Right forelimb (tissue), 1 donor: ENCODE measurements around the gene PTGES.

Source experiments
- DNase-seq: peaks from one replicate; pipeline ENCODE4 v3.0.0-alpha.2; 2018

Gene PTGES

DNA sequence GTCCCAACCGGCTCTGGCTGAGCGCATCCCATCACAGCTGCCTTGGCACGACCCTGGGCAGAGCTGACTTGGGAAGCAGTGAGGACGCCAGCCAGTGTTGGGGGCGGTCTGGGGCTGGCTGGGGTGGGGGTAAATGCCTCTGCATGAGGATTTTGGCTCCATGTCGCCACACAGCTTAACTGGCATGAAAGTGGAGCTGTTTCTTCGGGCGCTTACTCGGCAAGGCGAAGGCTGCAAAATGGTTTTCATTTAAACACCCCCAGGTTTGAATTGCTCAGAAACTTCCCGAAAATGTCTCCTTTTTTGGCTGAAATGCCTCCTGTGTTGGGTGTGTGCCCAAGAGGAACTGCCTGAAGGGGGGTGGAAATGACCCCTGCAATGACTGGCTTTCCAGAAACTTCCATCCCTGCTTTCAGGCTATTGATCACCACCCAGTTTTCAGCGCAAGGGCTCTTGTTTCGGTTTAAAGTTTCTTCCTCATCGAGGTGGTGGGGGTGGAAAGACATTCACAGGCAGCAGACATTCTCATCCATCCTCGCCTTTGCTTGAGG is 38.3 kb downstream of the PTGES start:
- DNase-seq = peak; percentile 73

DNA sequence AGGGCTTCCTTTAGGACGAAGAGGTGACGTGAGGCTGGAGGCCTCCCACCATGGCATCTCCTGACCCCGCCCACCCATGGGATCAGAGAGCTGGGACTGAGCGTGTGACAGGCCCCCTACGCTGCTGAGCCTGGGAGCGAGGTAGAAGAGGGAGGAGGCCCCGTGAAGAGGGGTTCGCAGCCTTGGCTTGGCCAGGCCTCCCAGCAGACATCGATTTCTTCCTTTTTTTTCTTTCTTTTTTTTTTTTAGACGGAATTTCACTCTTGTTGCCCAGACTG is 39.5 kb downstream of the PTGES start:
- DNase-seq = no peak

DNA sequence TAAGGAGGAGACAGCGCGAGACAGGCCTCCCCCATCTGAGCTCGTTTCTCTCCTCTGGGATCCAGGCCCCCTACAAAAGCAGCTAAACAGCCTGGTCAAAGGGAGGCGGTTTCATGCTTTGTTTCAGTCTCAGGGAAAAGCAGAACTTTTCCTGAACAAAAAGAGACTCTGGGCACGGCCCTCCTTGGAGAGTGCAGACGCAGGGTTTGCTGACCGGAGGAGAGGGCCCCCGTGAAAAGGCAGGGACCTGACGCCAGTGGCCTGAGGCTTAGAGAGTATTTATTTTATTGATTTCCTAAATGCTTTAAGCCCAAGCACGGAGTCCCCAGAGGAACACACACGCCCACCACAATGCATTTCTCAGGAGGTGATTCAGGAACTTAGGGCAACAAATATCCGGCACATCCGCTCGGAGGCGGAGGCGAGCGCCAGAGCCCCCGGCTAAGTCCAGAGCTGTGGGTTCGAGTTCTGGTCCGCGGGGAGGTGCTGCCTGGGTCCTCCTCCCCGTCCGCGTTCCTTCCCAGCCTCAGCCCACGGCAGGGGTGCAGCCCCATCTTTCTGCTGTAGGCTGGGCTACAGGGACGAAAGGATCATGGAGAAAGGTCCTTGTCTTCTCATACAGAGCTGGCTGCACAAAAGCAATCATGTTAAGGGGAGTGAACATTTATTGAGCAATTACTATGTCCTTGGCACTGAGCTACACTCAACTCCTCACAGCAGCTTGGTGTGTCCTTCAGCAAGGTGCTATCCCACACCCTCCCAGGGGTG is 40.0 kb downstream of the PTGES start:
- DNase-seq = peak; percentile 58

DNA sequence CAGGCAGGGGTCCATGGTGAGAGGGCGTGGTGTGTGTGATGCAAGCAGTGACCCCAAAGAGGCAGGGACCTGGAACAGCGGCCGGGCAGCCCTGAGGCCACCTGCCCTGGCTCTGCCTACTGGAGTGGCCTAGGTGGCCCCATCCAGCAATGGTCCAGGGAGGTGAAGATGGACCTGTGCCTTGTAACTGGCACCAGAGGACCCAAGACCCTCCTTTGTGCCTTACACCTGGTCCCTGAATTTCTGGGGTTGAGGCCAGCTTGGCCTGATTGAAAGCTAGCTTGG is 42.7 kb downstream of the PTGES start:
- DNase-seq = no peak

DNA sequence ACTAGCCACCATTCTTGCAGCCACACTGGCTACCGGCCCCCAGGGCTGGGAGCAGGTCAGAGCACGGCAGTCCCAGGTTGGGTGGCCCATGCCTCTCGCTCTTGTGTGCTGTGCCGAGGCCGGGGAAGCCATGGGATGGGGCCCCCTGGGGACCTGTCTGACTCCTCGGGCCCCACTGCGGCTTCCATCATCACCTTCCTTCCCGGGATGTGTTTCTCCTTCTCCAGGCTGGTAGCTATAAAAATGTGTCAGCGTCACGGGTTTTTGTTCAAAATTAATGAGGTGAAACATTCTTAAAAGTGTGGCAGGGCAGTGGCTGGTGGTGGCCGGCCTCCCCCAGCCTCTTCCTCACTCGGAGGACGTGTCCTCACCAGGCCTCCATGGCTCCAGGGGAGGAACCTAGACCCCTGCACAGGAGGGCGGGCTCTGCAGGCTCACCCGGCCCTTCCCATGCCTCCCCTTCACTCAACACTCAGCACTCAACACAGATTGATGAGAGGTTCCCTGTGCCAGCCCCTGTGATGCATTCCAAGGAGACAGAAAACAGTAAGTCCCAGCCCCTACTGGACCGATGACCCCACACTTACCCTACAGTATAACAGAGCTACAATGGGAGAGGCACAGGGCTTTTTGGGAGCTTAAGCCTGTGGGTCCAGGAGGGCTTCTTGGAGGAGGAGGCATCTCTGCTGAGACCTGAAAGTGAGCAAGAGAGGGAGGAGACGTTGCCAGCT is 43.2 kb downstream of the PTGES start:
- DNase-seq = no peak

DNA sequence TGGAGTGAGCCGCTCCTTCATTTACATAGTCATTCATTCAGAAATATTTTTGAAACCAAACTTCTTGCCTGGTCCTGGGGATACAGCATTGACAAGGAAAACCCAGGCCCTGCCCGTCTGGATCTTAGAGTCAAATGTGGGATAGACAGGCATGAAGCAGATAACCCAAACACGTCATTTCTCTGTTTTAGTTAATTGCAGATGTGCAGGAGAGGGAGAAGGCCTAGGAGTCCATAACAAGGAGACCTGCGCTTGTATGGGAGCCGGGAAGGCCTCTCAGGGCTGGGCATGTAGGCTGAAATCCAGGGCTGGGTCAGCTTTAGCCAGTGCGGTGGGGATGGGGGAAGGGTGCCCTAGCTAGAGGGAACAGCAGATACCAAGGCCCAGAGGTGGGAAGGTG is 44.0 kb downstream of the PTGES start:
- no peak for DNase-seq

DNA sequence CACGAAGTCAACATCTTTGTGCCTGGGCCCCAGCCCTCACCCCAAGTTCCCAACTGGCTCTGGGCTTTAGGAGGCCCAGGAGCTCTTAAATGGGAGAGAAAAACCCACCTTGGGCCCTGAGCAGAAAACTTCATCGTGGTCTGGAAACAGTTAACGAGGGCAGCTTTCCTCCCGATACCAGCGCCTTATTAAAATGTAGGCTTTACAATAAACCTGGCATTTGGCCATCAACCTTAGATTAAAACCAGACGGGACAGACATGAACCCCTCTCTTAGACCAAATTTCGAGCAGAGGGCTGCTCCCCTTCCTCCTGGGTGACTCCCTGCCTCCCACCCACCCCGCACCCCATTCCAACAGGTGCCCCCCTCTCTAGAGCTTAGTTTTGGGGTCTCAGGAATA is 48.0 kb downstream of the PTGES start:
- no peak for DNase-seq

DNA sequence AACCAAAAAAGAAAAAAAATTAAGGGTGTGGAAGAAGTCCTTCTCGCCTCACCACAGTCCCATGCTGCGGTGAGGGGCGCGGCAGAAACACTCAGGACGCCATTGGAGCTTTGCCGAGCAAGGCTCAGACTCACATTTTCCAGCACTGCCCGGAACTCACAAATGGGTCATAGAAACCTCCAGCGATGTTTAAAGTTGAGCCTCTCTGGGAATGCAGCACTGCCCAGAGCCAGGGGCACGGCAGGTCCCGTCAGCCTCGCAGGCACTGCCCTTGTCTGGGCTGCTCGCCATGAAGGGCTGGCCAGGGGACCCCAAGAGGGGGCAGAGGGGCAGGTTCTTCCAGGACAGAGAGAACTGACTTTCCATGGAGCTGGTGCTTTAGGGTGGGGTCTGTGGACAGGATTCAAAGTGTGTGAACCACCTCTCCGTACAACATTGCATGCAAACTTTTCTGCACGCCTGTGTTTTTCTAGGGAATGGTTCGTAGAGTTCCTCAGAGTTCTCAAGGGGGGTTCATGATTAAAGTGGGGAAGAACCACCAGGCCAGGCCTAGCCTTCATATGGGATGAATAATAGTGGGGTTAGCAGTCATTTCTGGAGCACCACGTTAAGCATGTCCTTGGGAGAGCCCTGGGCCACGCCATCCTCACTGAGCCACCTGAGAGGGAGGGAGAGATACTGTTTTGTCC is 49.0 kb downstream of the PTGES start:
- peak; percentile 82 for DNase-seq

DNA sequence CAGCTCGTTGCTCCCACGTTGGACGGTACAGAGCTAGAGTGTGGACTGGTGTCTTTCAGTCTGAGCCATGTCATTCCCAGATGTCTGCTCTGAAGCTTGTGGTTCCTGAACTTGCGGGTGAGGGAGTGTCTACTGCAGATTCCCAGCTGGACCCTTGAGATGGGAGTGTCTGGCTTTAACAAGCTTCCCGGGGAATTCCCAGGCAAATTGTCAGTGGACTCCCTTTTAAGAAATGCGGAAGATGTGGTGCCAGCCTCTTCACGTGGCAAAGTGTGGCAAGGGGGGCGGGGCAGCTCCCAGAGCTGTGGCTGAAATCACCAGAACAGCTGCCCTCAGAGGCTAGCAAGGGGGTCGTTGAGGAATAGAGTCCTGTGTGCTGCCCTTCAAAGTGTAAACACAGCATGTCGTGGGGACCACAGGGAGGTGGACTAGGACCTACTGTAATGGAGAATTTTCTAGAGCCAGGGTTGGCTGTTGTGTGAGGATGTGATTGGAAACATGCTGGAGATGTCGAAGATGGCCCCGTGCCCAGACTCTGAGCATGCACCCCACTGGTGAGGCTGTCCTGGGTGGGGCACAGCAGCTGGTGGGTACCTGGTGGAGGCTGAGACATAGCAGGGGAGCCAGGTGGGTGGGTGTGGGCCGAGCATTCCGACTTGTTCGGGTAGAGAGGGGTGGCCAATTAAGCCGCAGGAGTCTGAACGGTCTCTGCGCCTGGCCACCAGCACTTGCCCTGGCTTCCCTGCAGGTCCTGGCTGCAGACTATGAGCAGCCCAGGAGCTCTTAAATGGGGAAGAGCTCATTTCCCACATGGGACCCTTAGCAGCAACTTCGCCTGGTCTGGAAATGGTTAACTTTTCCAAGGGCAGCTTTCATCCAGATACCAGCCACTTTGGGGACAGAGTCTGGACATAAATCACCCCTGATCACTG is 50.0 kb downstream of the PTGES start:
- DNase-seq = peak; percentile 61

DNA sequence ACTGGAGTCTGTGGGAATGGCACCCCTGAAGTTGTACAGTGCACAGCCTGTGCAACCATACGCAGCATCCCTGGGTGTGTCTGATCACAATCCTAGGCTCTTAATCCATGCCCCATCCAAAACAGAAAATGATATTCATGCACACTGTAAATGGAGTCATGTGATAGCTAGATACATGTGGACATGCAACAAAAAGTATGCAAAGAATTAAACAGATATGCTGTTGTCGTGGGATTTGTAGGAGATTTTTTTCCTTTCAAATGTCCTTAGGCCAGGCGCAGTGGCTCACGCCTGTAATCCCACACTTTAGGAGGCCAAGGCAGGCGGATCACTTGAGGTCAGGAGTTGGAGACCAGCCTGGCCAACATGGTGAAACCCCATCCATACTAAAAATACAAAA is 51.3 kb downstream of the PTGES start:
- DNase-seq = no peak

DNA sequence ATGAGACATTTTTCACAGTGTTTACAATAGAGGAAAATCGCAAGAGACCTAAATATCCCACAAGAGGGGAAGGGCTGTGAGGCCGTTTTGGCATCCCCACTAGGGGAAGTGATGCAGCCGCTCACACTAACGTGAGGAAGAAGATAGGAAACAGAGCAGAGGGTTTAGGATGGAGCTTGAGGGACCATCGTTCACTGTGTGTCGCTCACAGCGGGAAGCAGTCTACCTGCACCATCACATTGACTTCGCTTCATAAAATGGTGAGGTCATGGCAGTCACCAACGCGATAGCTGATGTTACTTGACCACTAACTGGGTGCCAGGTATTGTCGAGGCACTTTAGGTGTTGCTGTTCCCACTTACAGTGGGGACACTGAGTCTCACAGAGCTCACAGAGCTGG is 51.8 kb downstream of the PTGES start:
- no peak for DNase-seq

DNA sequence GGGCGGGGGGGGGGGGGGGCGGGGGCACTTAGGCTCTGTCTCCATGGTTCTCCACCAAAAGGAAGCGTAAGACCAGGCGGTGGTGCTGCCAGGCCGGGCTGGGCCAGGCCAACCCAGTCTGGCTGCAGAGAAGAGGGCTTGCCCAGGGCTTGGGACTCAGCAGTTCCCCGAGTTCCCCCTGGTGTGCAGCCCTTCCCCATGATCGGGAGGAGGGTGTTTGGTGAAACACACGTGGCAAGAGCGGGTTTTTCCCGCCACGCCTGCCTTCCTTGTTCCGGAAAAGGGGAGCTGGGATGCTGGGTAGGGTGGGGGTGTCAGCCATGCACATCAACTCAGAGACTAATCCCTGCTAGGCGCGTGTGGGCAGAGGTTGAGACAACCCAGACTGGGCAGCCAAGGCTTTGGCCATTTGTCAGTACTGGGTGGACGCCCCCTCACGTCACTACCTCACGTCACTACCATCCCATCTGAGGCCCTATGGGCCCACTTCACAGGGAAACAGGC is 54.5 kb downstream of the PTGES start:
- DNase-seq = no peak

DNA sequence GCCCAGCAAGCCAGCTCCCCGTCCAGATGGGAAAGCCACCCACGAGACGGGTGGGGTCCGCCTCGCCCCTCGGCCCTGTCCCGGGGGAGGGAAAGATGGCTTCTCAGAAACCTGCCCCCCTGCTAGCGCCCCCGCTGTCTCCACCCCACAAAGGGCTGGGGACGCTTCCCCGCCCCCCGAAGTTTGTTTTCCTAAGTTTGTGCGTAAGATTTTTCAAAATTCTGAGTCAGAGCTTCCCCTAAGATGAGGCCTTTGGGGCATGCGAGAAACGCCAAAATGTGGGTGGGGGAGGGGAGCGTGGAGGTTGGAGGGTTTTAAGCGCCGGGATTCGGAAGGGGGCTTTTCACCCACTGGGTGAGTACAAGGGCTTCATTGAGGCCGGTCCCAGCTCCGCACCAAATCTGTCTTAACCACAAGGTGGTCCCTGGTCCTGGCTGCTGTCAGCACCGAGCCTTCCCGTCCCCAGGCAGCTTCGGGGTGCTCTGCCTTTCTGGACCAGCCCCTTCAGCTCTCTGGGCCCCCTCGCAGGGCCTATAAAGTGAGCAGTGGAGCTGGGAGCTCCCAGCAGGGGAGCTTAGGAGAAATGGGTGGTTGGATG is 55.1 kb downstream of the PTGES start:
- peak; percentile 79 for DNase-seq

DNA sequence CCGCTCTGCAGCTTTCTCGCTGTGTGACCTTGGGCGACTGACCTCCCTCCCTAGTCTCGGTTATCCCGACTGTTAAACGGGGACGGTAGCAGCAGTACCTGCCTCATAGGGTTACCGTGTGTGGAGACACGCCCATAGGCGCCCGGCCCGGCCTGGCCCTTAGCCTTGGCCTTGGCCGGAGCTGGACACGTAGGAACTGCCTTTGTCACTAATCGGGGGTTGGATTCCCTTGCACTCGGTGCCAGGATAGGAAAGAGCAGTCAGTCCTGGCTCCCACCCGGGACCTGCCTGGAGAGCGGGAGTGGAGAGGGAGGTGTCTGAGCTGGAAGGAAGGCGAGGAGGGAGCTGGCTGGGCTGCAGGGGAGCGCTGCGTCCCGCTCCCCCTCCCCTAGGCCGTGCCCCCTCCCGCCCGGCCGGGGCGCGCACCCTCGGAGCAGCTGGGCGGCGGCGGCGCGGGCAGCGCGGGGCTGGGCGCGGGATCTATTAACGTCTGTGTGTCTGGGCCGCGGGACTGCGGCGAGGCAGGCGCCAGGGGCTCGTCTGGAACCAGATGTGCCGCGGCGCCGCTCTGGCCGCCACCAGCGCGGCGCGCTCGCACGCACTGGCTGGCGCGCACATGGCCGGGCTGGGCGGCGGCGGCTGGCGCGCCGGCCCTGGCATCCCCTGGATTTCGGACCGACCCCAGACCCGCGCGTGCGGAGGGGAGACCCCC is 55.7 kb downstream of the PTGES start:
- DNase-seq = peak; percentile 80

DNA sequence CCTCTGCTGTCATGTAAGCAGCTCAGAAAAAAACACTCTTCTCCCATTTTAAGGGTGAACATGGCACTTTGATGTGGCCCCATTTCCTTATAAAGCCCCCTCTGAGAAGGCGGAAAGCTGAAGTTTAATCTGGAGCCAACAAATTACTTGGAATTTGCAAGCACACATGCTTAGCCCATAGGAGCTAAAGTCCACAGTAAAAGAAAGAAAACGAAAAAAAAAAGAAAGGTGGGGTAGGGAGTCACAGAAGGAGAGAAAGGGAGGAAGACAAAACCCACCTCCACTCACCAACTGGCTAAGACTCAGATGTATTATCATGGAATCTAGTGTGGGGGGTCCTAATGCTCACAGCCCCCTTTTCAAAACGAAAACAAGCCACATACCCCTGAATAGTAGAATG is 57.0 kb downstream of the PTGES start:
- DNase-seq = no peak

DNA sequence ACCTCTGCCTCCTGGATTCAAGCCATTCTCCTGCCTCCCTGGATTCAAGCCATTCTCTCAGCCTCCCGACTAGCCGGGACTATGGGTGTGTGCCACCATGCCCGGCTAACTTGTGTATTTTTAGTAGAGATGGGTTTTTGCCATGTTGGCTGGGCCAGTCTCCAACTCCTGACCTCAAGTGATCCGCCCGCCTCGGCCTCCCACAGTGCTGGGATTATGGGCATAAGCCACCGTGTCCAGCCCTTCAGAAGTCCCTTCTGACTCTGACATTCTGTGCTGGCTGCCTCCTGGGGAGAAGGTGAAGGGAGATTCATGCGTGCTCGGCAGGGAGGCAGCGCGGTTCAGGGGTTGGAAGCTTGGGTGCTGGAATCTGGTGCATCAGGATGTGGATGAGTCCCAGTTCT is 58.6 kb downstream of the PTGES start:
- peak; percentile 60 for DNase-seq

DNA sequence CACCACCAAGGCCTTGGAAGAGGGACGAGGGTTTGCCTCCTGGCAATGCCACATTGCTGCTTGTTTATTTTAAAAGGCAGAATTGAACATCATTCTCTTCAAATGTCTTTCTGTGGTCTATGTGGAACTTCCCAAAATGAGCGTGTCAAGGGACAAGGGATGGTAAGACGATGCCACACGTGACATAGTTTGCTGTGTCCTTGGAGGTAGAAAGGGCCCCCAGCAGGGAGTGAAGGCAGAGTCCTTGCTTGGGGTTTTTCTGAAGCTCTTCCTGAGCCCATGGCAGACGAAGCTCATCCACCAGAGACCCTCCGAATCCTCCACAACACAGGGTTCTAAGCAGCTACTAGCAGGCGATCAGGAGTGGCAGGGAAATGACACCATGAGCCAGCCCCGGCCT is 59.1 kb downstream of the PTGES start:
- no peak for DNase-seq

DNA sequence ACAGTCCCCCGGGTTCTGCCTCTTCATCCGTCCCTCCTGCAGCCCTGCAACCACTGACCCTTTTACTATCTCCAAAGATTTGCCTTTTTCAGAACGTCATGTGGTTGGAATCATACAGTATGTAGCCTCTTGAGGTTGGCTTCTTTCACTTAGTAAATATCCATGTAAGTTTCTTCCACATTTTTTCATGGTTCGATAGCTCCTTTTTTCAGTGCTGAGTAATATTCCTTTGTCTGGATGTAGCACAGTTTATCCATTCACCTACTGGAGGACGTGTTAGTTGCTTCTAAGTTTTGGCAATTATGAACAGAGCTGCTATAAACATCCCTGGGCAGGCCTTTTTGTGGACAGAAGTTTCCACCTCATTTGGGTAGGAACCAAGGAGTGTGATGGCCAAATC is 60.3 kb downstream of the PTGES start:
- no peak for DNase-seq
